GM23248 (cell line): ENCODE data around the gene REL. TPM values are rescaled to one million over a fixed set of nuclear protein-coding genes. Genes with fewer than 3 reads are reported as not detected.
"Not testable (repeated sequence)": the region's sequence is repeated elsewhere in the genome, so short reads cannot be mapped to it uniquely, and the experiment has no call there.

ENCODE experiments used
- DNase-seq: peaks from one replicate; pipeline ENCODE4 v3.0.0-alpha.2; 2015
- H2AFZ ChIP-seq: fragments of 200-600 bp; sonication (generic); 2 replicates; pipeline ENCODE4 v1.6.1; 2016; ENCODE audit warnings: antibody characterized with exemption
- H3F3A ChIP-seq: fragments of 200-600 bp; sonication (generic); 2 replicates; pipeline ENCODE4 v1.6.1; 2016; ENCODE audit warnings: mild to moderate bottlenecking, antibody characterized with exemption, mixed run types; ENCODE audit not compliant: insufficient read depth
- H3K27ac ChIP-seq: fragments of 200-600 bp; sonication (generic); 2 replicates; pipeline ENCODE4 v1.5.1; 2016; ENCODE audit warnings: mild to moderate bottlenecking
- H3K27me3 ChIP-seq: fragments of 200-600 bp; sonication (generic); replicated peaks from 2 replicates; pipeline ENCODE4 v1.6.1; 2016; ENCODE audit warnings: mild to moderate bottlenecking; ENCODE audit not compliant: insufficient read depth
- H3K36me3 ChIP-seq: fragments of 200-600 bp; sonication (generic); 2 replicates; pipeline ENCODE4 v1.6.1; 2016; ENCODE audit warnings: low read depth, mild to moderate bottlenecking
- H3K4me1 ChIP-seq: fragments of 200-600 bp; sonication (generic); 2 replicates; pipeline ENCODE4 v1.6.1; 2016; ENCODE audit warnings: mild to moderate bottlenecking; ENCODE audit not compliant: insufficient read depth
- H3K4me2 ChIP-seq: fragments of 200-600 bp; sonication (generic); one replicate; pipeline ENCODE4 v1.6.1; 2016; ENCODE audit warnings: mild to moderate bottlenecking; ENCODE audit not compliant: unreplicated experiment
- H3K4me3 ChIP-seq: fragments of 200-600 bp; sonication (generic); 2 replicates; pipeline ENCODE4 v1.5.1; 2016; ENCODE audit warnings: mild to moderate bottlenecking
- H3K79me2 ChIP-seq: fragments of 200-600 bp; sonication (generic); 2 replicates; pipeline ENCODE4 v1.6.1; 2016; ENCODE audit warnings: mild to moderate bottlenecking; ENCODE audit not compliant: insufficient read depth
- H3K9ac ChIP-seq: fragments of 200-600 bp; sonication (generic); 2 replicates; pipeline ENCODE4 v1.6.1; 2016; ENCODE audit warnings: mild to moderate bottlenecking
- H3K9me2 ChIP-seq: fragments of 200-600 bp; sonication (generic); 2 replicates; pipeline ENCODE4 v1.6.1; 2016; ENCODE audit warnings: mixed run types, mild to moderate bottlenecking, moderate library complexity; ENCODE audit not compliant: insufficient read depth
- H3K9me3 ChIP-seq: fragments of 200-600 bp; sonication (generic); one replicate; pipeline ENCODE4 v1.6.1; 2017; ENCODE audit warnings: low read depth
- H4K20me1 ChIP-seq: fragments of 200-600 bp; sonication (generic); 2 replicates; pipeline ENCODE4 v1.6.0; 2016; ENCODE audit not compliant: insufficient read depth
- EZH2 ChIP-seq: fragments of 200-600 bp; sonication (generic); IDR thresholded peaks from 2 replicates; pipeline ENCODE4 v1.6.1; 2018; ENCODE audit warnings: antibody characterized with exemption, mild to moderate bottlenecking; ENCODE audit not compliant: insufficient read depth, poor library complexity, severe bottlenecking
- EZH2phosphoT487 ChIP-seq: fragments of 200-600 bp; sonication (generic); IDR thresholded peaks from 2 replicates; pipeline ENCODE4 v1.6.1; 2018; ENCODE audit warnings: antibody characterized with exemption, moderate library complexity, mild to moderate bottlenecking, low read depth; ENCODE audit not compliant: insufficient read depth
- WGBS, 2 experiments: methylation state at CpG; one replicate each; pipeline ENCODE4 v1.1.6; 2015 to 2017; ENCODE audit warnings: low lambda C conversion rate in 2 of 2, low coverage in 1 of 2; ENCODE audit errors: missing lambda C conversion rate in 2 of 2; 5-methylcytosine and 5-hydroxymethylcytosine counted together
- in situ Hi-C: fragments of 300-500 bp; cut with MboI; formaldehyde crosslinking; loops from 2 replicates; pipeline ENCODE4 v1.15.0; 2020
- polyA plus RNA-seq: library from polyadenylated mRNA; unstranded; fragments of >200 nt; fragmentation: Nextera tagmentation; extraction: Ambion mirVana; gene quantifications from 2 replicates; pipeline ENCODE4 v1.2.1, GENCODE V29; 2016
- total RNA-seq: library from RNA; depleted of rRNA; stranded (reverse); fragments of >200 nt; shearing (Covaris generic); gene quantifications from 2 replicates; pipeline ENCODE4 v1.2.3, GENCODE V29; 2014

REL gene
- total and polyA plus RNA-seq, 2 experiments from 2014 or later: 2.1 to 2.3 TPM

DNA sequence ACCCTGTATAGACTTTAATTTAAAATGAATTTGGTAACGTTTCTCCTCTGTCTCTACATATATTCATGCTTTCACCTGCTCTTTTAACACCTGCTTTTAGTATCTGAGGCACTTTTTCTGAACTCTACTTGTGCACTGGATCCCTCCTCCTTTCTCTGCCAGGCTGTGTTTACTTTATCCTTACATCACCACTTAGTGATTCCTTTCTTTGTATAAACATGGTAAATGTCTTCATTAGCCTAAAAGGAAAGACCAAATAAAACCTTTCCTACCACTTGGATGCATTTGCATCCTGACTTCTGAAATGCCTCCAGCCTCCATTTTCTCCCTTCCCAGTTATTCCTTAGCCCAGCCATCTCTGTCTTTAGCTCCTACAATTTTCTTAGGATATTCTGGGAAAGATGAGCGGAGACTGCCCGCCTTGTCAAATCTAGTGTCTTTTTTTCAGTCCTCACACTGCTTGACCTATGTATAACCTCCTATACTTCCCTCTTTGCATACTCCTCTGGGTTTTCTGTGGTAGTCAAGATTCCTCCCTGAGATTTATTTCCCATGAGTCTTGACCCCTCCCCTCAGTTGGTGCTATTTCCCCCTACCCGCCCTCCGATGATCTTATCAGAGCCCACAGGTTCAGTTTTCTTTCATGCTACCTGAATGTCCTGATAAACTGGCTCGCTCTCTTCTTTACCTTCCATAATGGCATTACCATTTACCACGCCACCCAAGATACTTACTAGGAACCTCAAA is 44.8 kb downstream of the REL start:
- H3K36me3 ChIP-seq: peaks cover 10% of the 10 kb centered on the region; the same call in 1 of the 2 replicates
- peaks cover 14% of the 10 kb centered on the region for H3F3A ChIP-seq
- no peaks in the 10 kb centered on the region for H3K27me3 ChIP-seq
- H3K9me2 ChIP-seq: no peaks in the 10 kb centered on the region
- no peak overlapping the region for H3K4me2 ChIP-seq
- DNase-seq: peak; percentile 14
- no peaks in the 10 kb centered on the region for H3K9me3 ChIP-seq
- 86 to 88% methylated on average over 7 of the region's 7 CpGs for WGBS, 2 experiments
- in situ Hi-C loops: no loop called here
- no peaks in the 10 kb centered on the region for H3K79me2 ChIP-seq
- peaks cover 18% of the 10 kb centered on the region for H3K4me1 ChIP-seq
- H3K4me3 ChIP-seq: no peak overlapping the region
- no peak overlapping the region for H3K9ac ChIP-seq
- no peak overlapping the region for H2AFZ ChIP-seq
- H4K20me1 ChIP-seq: no peaks in the 10 kb centered on the region
- no peak for TF ChIP-seq EZH2phosphoT487
- no peak for TF ChIP-seq EZH2
- peak overlapping the region; percentile 40; the same call in 1 of the 2 replicates for H3K27ac ChIP-seq

DNA sequence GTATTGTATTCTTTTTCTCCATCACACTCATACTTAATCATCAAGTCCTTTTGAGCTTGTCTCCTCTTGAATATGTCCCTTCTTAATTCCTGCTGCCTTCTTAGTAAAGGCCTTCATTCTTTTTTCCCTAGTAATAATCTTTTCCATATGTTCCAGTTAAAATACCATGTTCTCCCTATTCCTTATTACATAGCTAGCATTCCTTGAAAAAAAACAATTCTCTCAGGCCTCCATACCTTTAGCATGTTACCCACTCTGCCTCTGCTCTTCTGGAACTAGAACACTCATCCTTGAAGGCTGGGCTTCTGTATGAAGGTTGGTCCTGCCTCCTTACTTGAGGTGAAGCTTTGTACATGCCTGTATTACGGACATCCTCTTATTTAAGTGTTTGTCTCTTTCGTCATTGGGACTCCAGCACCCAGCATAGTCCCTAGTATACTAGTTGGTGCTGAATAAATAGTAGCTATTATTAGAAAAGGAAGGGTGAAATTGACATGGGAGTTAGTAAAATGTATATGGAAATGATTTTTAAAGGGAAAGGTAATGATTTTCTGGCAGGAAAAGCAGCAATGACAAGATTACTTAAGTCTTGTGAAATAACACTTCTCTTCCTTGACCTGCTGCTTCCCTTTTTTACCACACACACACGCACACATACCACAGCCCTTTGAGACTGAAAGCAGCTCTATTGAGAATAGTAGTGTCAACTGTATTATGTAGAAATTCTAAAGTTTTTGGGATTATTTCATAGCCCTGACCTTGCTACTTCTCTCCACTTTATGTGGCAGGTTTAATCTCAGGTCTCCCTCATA is 45.6 kb downstream of the REL start:
- TF ChIP-seq EZH2phosphoT487 (no peak), EZH2 (no peak)
- Histone ChIP-seq H4K20me1 (no peaks in the 10 kb centered on the region), H2AFZ (no peak overlapping the region), H3K4me3 (no peak overlapping the region), H3K9me2 (no peaks in the 10 kb centered on the region), H3K27ac (peak overlapping the region; percentile 40; the same call in 1 of the 2 replicates), H3K4me2 (peak overlapping the region; percentile 55), H3K79me2 (no peaks in the 10 kb centered on the region), H3K27me3 (no peaks in the 10 kb centered on the region), H3K9me3 (no peaks in the 10 kb centered on the region), H3K36me3 (peaks cover 6% of the 10 kb centered on the region; the same call in 1 of the 2 replicates), H3K9ac (no peak overlapping the region), H3F3A (peaks cover 14% of the 10 kb centered on the region), H3K4me1 (peaks cover 18% of the 10 kb centered on the region)
- peak; percentile 44 for DNase-seq
- in situ Hi-C loops: no loop called here
- WGBS, 2 experiments: 93 to 95% methylated on average over 3 of the region's 3 CpGs

DNA sequence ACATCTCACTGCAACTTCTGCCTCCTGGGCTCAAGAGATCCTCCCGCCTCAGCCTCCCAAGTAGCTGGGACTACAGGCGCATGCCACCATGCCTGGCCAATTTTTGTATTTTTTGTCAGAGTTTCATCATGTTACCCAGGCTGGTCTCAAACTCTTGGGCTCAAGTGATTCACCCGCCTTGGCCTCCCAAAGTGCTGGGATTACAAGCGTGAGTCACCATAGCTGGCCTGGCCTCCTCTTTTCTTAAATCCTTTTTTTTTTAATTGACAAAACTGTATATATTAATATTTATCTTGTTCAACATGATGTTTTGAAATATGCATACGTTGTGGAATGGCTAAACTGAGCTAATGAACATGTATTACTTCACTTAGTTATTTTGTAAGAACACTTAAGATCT is 50.7 kb downstream of the REL start:
- peak; percentile 26 for DNase-seq
- in situ Hi-C loops: not testable (repeated sequence)

DNA sequence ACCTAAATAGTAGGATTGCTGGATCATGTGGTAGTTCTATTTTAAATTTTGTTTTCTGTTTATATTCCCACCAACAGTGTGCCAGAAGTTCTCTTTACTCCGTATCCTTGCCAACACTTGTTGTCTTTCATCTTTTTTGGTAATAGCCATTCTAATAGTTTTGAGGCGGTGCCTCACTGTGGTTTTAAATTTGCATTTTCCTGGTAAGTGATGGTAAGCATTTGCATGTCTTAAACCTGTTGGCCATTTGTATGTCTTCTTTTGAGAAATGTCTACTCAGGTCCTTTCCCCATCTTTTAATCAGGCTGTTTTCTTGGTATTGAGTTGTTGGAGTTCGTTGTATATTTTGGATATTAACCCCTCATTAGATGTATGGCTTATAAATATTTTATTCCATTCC is 51.6 kb downstream of the REL start:
- TF ChIP-seq EZH2phosphoT487 (no peak), EZH2 (no peak)
- Histone ChIP-seq H2AFZ (no peak overlapping the region), H3K79me2 (no peaks in the 10 kb centered on the region), H3K9ac (no peak overlapping the region), H4K20me1 (no peaks in the 10 kb centered on the region), H3K4me2 (no peak overlapping the region), H3K9me2 (no peaks in the 10 kb centered on the region), H3K9me3 (no peaks in the 10 kb centered on the region), H3K4me1 (no peaks in the 10 kb centered on the region), H3K27ac (no peak overlapping the region), H3K4me3 (no peak overlapping the region), H3F3A (no peaks in the 10 kb centered on the region), H3K27me3 (no peaks in the 10 kb centered on the region), H3K36me3 (no peaks in the 10 kb centered on the region)
- WGBS, 2 experiments: 95 to 97% methylated on average over 3 of the region's 3 CpGs
- DNase-seq: no peak
- in situ Hi-C loops: no loop called here

More for the DNA sequence above, 50.7 kb downstream of the REL start:
- not testable (repeated sequence) for H3K79me2 ChIP-seq, H3K27ac ChIP-seq, H3K9me3 ChIP-seq, H3K4me3 ChIP-seq, H3K9ac ChIP-seq, H2AFZ ChIP-seq, H4K20me1 ChIP-seq, H3K27me3 ChIP-seq, H3K4me1 ChIP-seq, H3K9me2 ChIP-seq, H3K4me2 ChIP-seq, H3F3A ChIP-seq, H3K36me3 ChIP-seq
- 90 to 91% methylated on average over 5 of the region's 5 CpGs for WGBS, 2 experiments
